ENCODE data around the gene USP9Y. TPM values are rescaled to one million over a fixed set of nuclear protein-coding genes. Genes with fewer than 3 reads are reported as not detected.

USP9Y gene
- polyA plus RNA-seq, 1 donor (not counting 4 experiments of a cell fraction or from before 2014, with no cell fraction given) = not detected

GRCh38 chrY:12702174-12702573, 1.1 kb downstream of the USP9Y start:
- DNase-seq (ENCODE audit: low read depth, low spot score) (no peak), FAIRE-seq (no peak)
- Histone ChIP-seq H3K9me1 (ENCODE audit: control insufficient read depth, extremely low read depth, insufficient read depth, low read length) (no peaks in the 10 kb centered on the region), H3K4me2 (ENCODE audit: control insufficient read depth, extremely low read depth, insufficient read depth, low read depth, low read length) (no peak overlapping the region), H3K4me1 (ENCODE audit: control insufficient read depth, extremely low read depth, insufficient read depth, low read length) (no peaks in the 10 kb centered on the region), H3K36me3 (ENCODE audit: control insufficient read depth in 2 of 2, extremely low read depth in 1 of 2, insufficient read depth in 2 of 2, low read length in 2 of 2) (no peaks in the 10 kb centered on the region), H3K9ac (ENCODE audit: control insufficient read depth, extremely low read depth, insufficient read depth, low read length) (no peak overlapping the region), H3K9me3 (ENCODE audit: control insufficient read depth, low read depth, low read length) (no peaks in the 10 kb centered on the region), H3K79me2 (ENCODE audit: control insufficient read depth, insufficient read depth, low read length) (no peaks in the 10 kb centered on the region), H2AFZ (ENCODE audit: control insufficient read depth, low read length) (no peak overlapping the region), H3K27me3 (ENCODE audit: control insufficient read depth, extremely low read depth, insufficient read depth, low read length) (no peaks in the 10 kb centered on the region), H3K4me3 (ENCODE audit: control insufficient read depth in 2 of 3, extremely low read depth in 1 of 3, insufficient read depth in 2 of 3, low read depth in 1 of 3, low read length in 3 of 3) (no peak overlapping the region), H4K20me1 (ENCODE audit: control insufficient read depth, extremely low read depth, insufficient read depth, low read length) (no peaks in the 10 kb centered on the region), H3K27ac (ENCODE audit: control insufficient read depth, insufficient read depth, low read length) (no peak overlapping the region)
- TF ChIP-seq, protein P1, sequence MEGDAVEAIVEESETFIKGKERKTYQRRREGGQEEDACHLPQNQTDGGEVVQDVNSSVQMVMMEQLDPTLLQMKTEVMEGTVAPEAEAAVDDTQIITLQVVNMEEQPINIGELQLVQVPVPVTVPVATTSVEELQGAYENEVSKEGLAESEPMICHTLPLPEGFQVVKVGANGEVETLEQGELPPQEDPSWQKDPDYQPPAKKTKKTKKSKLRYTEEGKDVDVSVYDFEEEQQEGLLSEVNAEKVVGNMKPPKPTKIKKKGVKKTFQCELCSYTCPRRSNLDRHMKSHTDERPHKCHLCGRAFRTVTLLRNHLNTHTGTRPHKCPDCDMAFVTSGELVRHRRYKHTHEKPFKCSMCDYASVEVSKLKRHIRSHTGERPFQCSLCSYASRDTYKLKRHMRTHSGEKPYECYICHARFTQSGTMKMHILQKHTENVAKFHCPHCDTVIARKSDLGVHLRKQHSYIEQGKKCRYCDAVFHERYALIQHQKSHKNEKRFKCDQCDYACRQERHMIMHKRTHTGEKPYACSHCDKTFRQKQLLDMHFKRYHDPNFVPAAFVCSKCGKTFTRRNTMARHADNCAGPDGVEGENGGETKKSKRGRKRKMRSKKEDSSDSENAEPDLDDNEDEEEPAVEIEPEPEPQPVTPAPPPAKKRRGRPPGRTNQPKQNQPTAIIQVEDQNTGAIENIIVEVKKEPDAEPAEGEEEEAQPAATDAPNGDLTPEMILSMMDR (optimal IDR thresholded peaks at IDR 0.05 in 1 of 3, IDR thresholded peaks at IDR 0.05 in 1 of 3, conservative IDR thresholded peaks at IDR 0.05 in 1 of 3; ENCODE audit: extremely low read depth in 1 of 3, insufficient read depth in 2 of 3, low read length in 3 of 3) = no peak
- no peak for TF ChIP-seq EZH2 (IDR thresholded peaks at IDR 0.05; ENCODE audit: low read length)
- dilution Hi-C loops (cut with MboI; ENCODE audit: extremely low pct_ligation_motif_present, low sequenced_read_pairs) = no loop called here

DNA sequence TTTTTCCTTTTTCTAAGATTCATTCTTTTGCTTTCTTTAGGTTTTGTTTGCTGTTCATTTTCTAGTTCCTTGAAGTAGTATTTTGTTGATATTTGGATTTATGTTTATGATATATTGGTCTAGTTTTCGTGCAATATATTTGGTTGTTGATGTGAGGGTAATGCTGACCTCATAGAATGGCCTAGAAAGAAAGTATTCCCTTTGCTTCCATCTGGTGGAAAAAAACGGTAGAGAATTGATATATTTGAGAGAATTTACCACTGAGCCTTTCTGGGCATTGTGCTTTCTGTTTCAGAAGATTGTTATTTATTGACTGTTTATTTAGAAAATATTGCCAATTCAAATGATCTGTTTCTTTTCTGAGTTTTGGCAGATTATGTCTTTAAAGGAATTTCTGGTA, 9.4 kb downstream of the USP9Y start:
- H4K20me1 ChIP-seq (ENCODE audit: control insufficient read depth, extremely low read depth, insufficient read depth, low read length) = no peaks in the 10 kb centered on the region
- no peaks in the 10 kb centered on the region for H3K79me2 ChIP-seq (ENCODE audit: control insufficient read depth, insufficient read depth, low read length)

More for the DNA sequence above, 9.4 kb downstream of the USP9Y start:
- Histone ChIP-seq H3K27me3 (ENCODE audit: control insufficient read depth, extremely low read depth, insufficient read depth, low read length) (no peaks in the 10 kb centered on the region), H3K9ac (ENCODE audit: control insufficient read depth, extremely low read depth, insufficient read depth, low read length) (no peak overlapping the region), H3K9me1 (ENCODE audit: control insufficient read depth, extremely low read depth, insufficient read depth, low read length) (no peaks in the 10 kb centered on the region), H3K4me1 (ENCODE audit: control insufficient read depth, extremely low read depth, insufficient read depth, low read length) (no peaks in the 10 kb centered on the region), H3K27ac (ENCODE audit: control insufficient read depth, insufficient read depth, low read length) (no peak overlapping the region), H2AFZ (ENCODE audit: control insufficient read depth, low read length) (no peak overlapping the region), H3K36me3 (ENCODE audit: control insufficient read depth in 2 of 2, extremely low read depth in 1 of 2, insufficient read depth in 2 of 2, low read length in 2 of 2) (no peaks in the 10 kb centered on the region), H3K4me2 (ENCODE audit: control insufficient read depth, extremely low read depth, insufficient read depth, low read depth, low read length) (no peak overlapping the region), H3K9me3 (ENCODE audit: control insufficient read depth, low read depth, low read length) (no peaks in the 10 kb centered on the region), H3K4me3 (ENCODE audit: control insufficient read depth in 2 of 3, extremely low read depth in 1 of 3, insufficient read depth in 2 of 3, low read depth in 1 of 3, low read length in 3 of 3) (no peak overlapping the region)
- dilution Hi-C loops (cut with MboI; ENCODE audit: extremely low pct_ligation_motif_present, low sequenced_read_pairs) = no loop called here
- TF ChIP-seq, protein P1 (optimal IDR thresholded peaks at IDR 0.05 in 1 of 3, IDR thresholded peaks at IDR 0.05 in 1 of 3, conservative IDR thresholded peaks at IDR 0.05 in 1 of 3; ENCODE audit: extremely low read depth in 1 of 3, insufficient read depth in 2 of 3, low read length in 3 of 3) = no peak
- no peak for TF ChIP-seq EZH2 (IDR thresholded peaks at IDR 0.05; ENCODE audit: low read length)
- FAIRE-seq = no peak
- no peak for DNase-seq (ENCODE audit: low read depth, low spot score)
